AG09309 (cell line): Measurements from ENCODE around the gene CTSD.

Source experiments
- DNase-seq: peaks from one replicate; pipeline ENCODE4 v3.0.0-alpha.2; 2010; ENCODE audit warnings: low read depth
- H3K4me3 ChIP-seq: 2 replicates; pipeline ENCODE4 v1.5.1; 2011; ENCODE audit warnings: mild to moderate bottlenecking, low read depth, low read length, moderate library complexity; ENCODE audit not compliant: control insufficient read depth
- TF ChIP-seq, protein P1 (sequence below): IDR thresholded peaks from 2 replicates; pipeline ENCODE4 v1.5.1; 2011; ENCODE audit warnings: mild to moderate bottlenecking, low read depth, low read length, inconsistent platforms; ENCODE audit not compliant: insufficient read depth, control insufficient read depth; ENCODE audit errors: missing control alignments

CTSD gene

DNA sequence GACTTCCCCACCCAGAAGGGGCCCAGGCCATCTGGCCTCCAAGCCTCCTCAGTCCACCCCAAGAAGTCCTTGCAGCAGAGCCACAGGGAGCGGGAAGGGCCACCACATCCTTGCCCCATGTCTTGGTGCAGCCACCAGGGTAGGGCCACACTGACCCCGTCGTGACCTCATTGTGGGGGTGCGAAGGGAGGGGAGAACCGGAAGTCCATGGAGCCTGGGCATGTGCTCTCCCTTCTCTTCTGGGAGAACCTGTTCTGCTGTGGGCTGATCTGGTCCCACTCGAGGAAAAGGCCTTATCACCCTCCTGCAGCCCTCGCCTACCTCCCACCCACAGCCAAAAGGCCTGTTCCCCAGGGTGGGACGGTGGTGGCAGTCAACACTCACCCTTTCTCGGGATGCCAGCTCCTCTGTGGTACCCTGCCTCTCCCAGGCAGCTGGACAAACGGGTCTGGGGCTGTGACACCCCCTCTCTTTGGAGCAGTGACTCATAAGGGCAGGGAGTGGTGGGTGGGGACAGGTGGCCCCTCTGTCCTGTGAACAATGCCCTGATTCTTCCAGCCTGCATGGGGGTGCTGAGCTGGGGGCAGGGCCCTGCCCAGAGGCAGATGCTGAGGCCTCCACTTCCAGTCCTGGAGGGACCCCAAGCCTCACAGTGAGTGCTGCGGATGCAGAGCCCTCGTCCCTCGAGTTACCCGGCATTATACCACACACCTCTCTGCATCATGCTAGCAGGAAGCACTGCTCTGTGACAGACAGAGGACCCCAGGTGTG is 14.6 kb upstream of the CTSD start:
- no peak overlapping the region for H3K4me3 ChIP-seq
- TF ChIP-seq, protein P1, sequence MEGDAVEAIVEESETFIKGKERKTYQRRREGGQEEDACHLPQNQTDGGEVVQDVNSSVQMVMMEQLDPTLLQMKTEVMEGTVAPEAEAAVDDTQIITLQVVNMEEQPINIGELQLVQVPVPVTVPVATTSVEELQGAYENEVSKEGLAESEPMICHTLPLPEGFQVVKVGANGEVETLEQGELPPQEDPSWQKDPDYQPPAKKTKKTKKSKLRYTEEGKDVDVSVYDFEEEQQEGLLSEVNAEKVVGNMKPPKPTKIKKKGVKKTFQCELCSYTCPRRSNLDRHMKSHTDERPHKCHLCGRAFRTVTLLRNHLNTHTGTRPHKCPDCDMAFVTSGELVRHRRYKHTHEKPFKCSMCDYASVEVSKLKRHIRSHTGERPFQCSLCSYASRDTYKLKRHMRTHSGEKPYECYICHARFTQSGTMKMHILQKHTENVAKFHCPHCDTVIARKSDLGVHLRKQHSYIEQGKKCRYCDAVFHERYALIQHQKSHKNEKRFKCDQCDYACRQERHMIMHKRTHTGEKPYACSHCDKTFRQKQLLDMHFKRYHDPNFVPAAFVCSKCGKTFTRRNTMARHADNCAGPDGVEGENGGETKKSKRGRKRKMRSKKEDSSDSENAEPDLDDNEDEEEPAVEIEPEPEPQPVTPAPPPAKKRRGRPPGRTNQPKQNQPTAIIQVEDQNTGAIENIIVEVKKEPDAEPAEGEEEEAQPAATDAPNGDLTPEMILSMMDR, result no peak
- no peak for DNase-seq

DNA sequence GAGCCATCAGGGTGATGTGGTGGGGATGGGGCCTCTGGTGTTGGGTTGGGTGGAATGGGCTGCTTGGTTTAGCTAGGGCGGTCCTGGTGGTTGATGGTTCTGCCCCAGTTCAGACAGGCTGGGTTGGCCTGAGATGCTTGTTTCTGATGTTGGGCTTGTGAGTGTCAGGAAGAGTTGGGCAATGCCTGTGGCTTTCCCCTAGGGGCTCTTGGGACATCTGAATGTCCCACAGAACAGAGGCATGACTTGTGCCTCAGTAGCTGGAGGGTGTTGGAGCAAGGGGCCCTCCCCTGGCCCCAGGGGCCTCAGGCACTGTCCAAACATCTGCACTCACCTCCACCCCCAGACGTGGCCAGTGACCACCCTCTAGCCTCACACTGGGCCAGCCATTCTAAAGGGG is 14.0 kb upstream of the CTSD start:
- no peak for DNase-seq
- no peak overlapping the region for H3K4me3 ChIP-seq
- TF ChIP-seq, protein P1, result no peak

DNA sequence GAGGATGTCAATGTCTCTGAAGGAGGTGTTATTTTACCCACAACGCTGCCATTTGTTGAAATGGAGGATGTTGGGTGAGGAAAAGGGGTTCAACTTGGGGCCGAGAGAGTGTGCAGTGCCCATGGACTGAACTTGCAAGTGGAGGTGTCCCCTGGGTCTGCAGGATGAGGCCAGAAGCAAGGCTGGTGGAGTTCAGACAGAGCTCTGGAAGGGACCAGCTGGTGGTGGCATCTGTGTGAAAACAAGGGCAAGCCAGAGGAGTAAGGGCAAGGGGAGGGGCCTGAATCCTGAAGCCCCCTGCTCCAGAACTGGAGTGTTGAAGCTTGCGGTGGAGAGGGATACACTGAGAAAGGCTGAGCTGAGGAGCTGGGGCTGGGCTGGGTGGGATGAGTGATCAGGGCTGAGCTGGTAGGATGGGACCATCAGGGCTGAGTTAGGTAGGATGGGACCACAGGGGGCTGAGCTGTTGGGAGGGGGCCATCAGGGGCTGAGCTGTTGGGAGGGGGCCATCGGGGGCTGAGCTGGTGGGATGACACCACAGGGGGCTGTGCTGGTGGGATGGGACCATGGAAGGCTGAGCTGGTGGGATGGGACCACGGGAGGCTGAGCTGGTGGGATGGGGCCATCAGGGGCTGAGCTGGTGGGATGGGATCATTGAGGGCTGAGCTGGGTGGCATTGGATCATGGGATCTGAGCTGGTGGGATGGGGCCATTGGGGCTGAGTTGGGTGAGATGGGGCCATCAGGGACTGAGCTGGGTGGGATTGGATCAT is 13.4 kb upstream of the CTSD start:
- H3K4me3 ChIP-seq, result no peak overlapping the region
- TF ChIP-seq, protein P1, result no peak
- DNase-seq, result no peak

DNA sequence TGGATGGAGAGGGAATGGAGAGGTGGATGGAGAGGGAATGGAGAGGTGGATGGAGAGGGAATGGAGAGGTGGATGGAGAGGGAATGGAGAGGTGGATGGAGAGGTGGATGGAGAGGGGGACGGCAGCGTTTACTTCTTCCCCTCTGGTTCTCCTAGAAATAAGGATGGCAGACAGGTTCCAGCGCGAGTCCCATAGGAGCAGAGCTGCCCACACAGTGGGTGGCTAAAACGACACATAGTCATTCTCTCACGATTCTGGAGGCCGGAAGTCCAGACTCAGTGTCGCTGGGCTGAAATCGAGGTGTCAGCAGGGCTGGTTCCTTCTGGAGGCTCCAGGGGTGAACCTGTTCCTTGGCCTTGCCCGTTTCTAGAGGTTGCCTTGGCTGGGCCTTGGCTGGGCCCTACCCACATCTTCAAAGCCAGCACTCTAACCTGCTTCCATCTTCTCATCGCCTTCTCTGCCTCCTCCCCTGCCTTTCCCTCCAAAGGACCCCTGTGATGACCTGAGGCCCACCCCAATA is 12.7 kb upstream of the CTSD start:
- no peak overlapping the region for H3K4me3 ChIP-seq
- TF ChIP-seq, protein P1, result no peak
- no peak for DNase-seq

DNA sequence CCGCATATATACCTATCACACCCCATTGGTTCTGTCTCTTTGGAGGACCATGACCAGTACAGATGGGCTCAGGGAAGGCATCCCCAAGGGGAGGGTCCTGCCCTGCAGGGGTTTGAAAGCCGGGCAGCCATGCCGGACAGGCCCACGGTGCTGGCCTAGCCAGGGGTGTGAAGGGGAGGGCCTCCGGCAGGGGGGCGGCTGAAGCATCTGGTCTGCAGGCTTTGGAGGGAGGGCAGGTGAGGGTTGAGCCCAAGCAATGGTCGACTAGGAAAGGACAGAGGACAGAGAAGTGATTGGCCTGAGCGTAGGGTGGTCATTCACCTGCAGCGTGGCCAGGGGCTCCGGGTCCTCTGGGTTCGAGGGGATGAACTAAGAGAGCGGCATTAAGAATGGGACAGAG is 11.2 kb upstream of the CTSD start:
- no peak overlapping the region for H3K4me3 ChIP-seq
- no peak for DNase-seq
- TF ChIP-seq, protein P1, result no peak

DNA sequence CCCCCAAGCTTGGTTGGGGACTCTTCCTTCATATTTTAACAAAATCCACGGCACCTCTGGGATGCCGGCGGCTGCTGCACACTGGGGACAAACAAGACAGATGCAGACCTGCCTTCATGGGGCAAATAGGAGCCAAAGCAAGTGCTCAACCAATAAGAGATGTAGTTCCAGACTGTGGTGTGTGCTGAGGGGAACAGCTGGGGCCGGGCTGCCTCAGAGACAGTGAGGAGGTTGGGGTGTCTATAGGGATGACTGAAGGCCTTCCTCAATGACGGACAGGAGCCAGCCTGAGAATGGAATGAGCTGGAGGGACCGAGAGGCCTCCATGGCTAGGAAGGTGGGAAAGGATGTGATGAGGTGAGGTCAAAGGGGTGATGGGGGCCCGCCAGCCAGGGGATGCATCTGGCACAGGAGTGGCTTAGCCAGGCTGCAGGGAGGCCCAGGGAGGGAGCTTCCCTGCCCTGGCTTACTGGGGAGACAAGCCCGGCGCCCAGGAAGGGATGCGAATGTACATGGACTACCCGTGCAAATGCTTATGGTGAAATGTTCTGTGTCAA is 10.3 kb upstream of the CTSD start:
- DNase-seq, result no peak
- H3K4me3 ChIP-seq, result no peak overlapping the region
- TF ChIP-seq, protein P1, result no peak
